Sigmoid colon (tissue), 4 donors: ENCODE measurements around the gene ASPG.

Experiments
- CTCF ChIP-seq, 4 experiments: fragments of 450-650 bp in 3 of 4; fragments of 200-600 bp in 1 of 4; IDR thresholded peaks; one replicate each; pipeline ENCODE4 v1.5.1; 2016 to 2019; ENCODE audit warnings: antibody characterized with exemption in 4 of 4, mild to moderate bottlenecking in 3 of 4, moderate library complexity in 2 of 4
- EP300 ChIP-seq, 4 donors: sonication (generic); formaldehyde crosslinking; IDR thresholded peaks; one replicate each; pipeline ENCODE4 v1.6.1; 2017; ENCODE audit warnings: antibody characterized with exemption in 4 of 4
- POLR2A ChIP-seq, 2 donors: fragments of 450-650 bp; IDR thresholded peaks; one replicate each; pipeline ENCODE4 v1.6.1; 2016; ENCODE audit warnings: antibody characterized with exemption in 2 of 2, mild to moderate bottlenecking in 2 of 2, moderate library complexity in 2 of 2
- POLR2AphosphoS5 ChIP-seq, 4 donors: sonication (generic); formaldehyde crosslinking; IDR thresholded peaks; one replicate each; pipeline ENCODE4 v1.6.1; 2017; ENCODE audit warnings: antibody characterized with exemption in 4 of 4

GRCh38 chr14:104093366-104094055, 8.0 kb downstream of the ASPG start:
- TF ChIP-seq CTCF (IDR thresholded peaks at IDR 0.05) (no peak), POLR2A (IDR thresholded peaks at IDR 0.05) (no peak), POLR2AphosphoS5 (IDR thresholded peaks at IDR 0.05) (no peak), EP300 (IDR thresholded peaks at IDR 0.05) (no peak)
